ENCODE results near the gene PSAP. TPM values are rescaled to one million over a fixed set of nuclear protein-coding genes. Genes with fewer than 3 reads are reported as not detected.

The PSAP gene
- total RNA-seq, 1 donor from 2014 or later, result 676 TPM

GRCh38 chr10:71842856-71843686 lies 8.0 kb downstream of the PSAP start:
- no peak for TF ChIP-seq CTCF (IDR thresholded peaks at IDR 0.05; ENCODE audit: unreplicated experiment)
- no peak for DNase-seq (ENCODE audit: low spot score)
- peaks cover 15% of the 10 kb centered on the region for H3K4me1 Mint-ChIP-seq (ENCODE audit: unreplicated experiment)
- H3K36me3 Mint-ChIP-seq (ENCODE audit: low read depth, unreplicated experiment), result peaks cover 7% of the 10 kb centered on the region
- peaks cover 1% of the 10 kb centered on the region for H3K27me3 Mint-ChIP-seq (ENCODE audit: unreplicated experiment)
- no peak overlapping the region for H3K27ac Mint-ChIP-seq (ENCODE audit: unreplicated experiment)
- no peak overlapping the region for H3K4me3 Mint-ChIP-seq (ENCODE audit: unreplicated experiment)
- H3K9me3 Mint-ChIP-seq (ENCODE audit: unreplicated experiment), result no peaks in the 10 kb centered on the region

DNA sequence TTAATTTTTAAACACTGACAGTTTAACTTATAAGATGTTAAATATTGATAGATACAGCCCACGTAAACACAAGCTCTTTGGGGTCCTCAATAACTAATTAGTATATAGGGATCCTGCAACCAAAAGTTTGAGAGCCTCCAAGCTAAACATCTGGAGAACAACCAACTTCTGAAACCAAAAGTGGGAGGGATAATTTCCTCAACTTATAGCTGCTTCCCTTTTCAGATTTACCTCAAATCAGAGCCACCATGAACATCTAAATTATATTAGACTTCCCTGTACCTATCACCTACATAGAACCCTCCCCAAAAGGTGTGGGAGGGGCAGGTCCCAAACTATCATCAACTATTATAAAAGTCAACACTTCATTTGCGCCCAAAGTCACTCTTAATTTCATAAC lies 8.6 kb downstream of the PSAP start:
- TF ChIP-seq CTCF (IDR thresholded peaks at IDR 0.05; ENCODE audit: unreplicated experiment), result no peak
- Mint-ChIP-seq H3K27ac (ENCODE audit: unreplicated experiment) (no peak overlapping the region), H3K4me3 (ENCODE audit: unreplicated experiment) (no peak overlapping the region), H3K36me3 (ENCODE audit: low read depth, unreplicated experiment) (peaks cover 12% of the 10 kb centered on the region), H3K27me3 (ENCODE audit: unreplicated experiment) (peaks cover 1% of the 10 kb centered on the region), H3K4me1 (ENCODE audit: unreplicated experiment) (peaks cover 18% of the 10 kb centered on the region), H3K9me3 (ENCODE audit: unreplicated experiment) (no peaks in the 10 kb centered on the region)
- no peak for DNase-seq (ENCODE audit: low spot score)

- no peak for DNase-seq (ENCODE audit: low spot score)
- Mint-ChIP-seq H3K27ac (ENCODE audit: unreplicated experiment) (no peak overlapping the region), H3K9me3 (ENCODE audit: unreplicated experiment) (no peaks in the 10 kb centered on the region), H3K27me3 (ENCODE audit: unreplicated experiment) (peaks cover 1% of the 10 kb centered on the region), H3K4me3 (ENCODE audit: unreplicated experiment) (no peak overlapping the region), H3K36me3 (ENCODE audit: low read depth, unreplicated experiment) (peaks cover 15% of the 10 kb centered on the region), H3K4me1 (ENCODE audit: unreplicated experiment) (peaks cover 29% of the 10 kb centered on the region)
- TF ChIP-seq CTCF (IDR thresholded peaks at IDR 0.05; ENCODE audit: unreplicated experiment), result no peak
These were observed 10.1 kb downstream of the PSAP start for GRCh38 chr10:71840958-71841335.

GRCh38 chr10:71840177-71840957 lies 10.7 kb downstream of the PSAP start:
- Mint-ChIP-seq H3K4me3 (ENCODE audit: unreplicated experiment) (no peak overlapping the region), H3K9me3 (ENCODE audit: unreplicated experiment) (no peaks in the 10 kb centered on the region), H3K4me1 (ENCODE audit: unreplicated experiment) (peaks cover 31% of the 10 kb centered on the region), H3K36me3 (ENCODE audit: low read depth, unreplicated experiment) (peaks cover 18% of the 10 kb centered on the region), H3K27me3 (ENCODE audit: unreplicated experiment) (peaks cover 1% of the 10 kb centered on the region), H3K27ac (ENCODE audit: unreplicated experiment) (peak overlapping the region; percentile 82)
- TF ChIP-seq CTCF (IDR thresholded peaks at IDR 0.05; ENCODE audit: unreplicated experiment), result no peak
- DNase-seq (ENCODE audit: low spot score), result peak; percentile 77

Measured in endothelial cell (in vitro differentiated cells).